Glomerular visceral epithelial cell (primary cell): ENCODE results near the gene GLRX2.
A peak's percentile ranks its signal among the peaks of the same experiment; 100 is the strongest.

Experiments used
- DNase-seq: peaks from one replicate; pipeline ENCODE4 v3.0.0-alpha.2; 2016; ENCODE audit errors: extremely low spot score

GLRX2 gene

DNA sequence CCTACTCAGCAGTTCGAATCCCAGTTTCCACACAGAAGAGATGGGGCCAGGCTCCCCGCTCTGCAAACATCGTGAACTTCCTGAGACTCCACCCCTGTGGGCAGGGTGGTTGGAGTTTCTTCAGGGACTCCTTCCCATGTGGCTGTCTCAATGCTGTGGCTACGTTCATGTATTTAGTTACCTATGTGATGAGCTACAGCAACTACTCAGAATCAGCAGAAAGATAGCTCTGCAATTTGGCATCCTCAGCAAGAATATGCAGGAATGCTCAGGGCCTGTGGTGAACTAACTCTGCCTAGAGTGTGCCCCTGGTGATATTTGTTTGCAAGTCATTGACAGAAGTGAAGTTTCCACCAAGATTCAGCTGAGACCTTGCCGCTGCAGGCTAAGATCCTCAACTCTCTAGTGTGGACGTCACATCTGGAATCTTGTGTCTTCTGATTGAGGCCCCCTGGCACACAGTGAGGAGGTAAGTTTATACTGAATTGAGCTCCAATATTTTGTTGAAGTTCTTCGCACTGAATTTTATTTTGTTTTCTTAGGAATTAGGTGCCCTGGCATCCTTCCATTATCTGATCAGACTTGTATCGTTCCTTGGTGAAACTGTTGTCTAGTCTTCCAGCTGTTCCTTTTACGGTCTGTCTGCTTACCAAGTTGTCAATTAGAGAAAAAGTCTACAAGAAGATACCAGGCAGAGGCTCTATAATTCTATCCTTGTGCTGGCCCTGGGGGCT, 8.2 kb upstream of the GLRX2 start:
- no peak for DNase-seq

- peak; percentile 80 for DNase-seq
Observed at GRCh38 chr1:193111641-193112090, 6.5 kb upstream of the GLRX2 start.

GRCh38 chr1:193110864-193111263, 5.7 kb upstream of the GLRX2 start:
- no peak for DNase-seq

DNA sequence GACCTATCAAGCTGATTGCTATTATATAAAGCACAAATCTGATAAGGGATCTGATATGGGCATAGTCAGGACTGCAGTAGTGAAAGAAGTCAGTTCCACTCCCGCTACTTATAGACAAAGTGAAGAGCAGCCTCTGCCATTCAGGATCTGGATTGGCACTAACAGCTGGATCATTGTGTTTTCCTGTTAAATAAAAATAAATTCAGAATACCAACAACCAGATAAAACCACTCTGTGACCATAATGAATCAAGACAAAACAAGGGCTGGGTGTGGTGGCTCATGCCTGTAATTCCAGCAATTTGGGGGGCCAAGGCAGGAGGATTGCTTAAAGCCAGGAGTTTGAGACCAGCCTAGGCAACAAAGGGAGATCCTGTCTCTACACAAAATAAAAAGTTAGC, 5.0 kb upstream of the GLRX2 start:
- DNase-seq = no peak

GRCh38 chr1:193109619-193110018, 4.4 kb upstream of the GLRX2 start:
- DNase-seq = no peak

DNA sequence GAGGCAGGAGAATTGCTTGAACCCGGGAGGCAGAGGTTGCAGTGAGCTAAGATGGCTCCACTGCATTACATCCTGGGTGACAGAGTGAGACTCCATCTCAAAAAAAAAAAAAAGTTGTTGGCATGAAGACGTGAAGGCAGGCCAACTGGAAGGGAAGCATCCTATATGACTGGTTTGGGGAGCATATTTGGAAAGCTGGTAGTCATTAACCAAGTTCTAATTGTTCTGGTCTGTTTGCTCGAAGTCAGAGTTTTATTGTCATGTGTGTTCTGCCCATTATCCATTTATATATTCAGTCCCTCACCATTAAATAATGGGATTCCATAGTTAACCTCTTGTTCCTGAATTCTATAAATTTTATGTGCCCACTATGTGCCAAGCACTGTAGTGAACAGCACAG, 3.3 kb upstream of the GLRX2 start:
- DNase-seq = no peak

DNA sequence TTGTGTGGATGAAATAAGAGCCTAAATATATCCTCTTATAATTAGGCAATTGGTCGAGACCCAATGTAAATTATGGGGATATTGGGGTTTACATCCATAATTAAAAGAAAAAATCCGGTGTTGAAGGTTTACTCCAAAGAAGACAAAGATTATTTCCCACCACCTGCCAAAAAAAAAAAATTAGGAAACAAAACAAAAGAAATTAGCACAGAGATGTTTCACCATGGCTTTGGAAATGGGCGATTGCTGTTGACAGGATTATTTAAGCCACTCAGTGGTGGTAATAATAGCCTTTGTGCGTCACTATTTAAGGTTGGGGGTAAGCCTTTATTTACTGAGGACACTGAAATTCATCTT, 585 bp upstream of the GLRX2 start:
- no peak for DNase-seq

GRCh38 chr1:193104502-193104906, 710 bp downstream of the GLRX2 start:
- DNase-seq = peak; percentile 65

- DNase-seq = no peak
Observed at GRCh38 chr1:193103759-193104501, 1.3 kb downstream of the GLRX2 start.

- no peak for DNase-seq
Observed at GRCh38 chr1:193102662-193103061, 2.6 kb downstream of the GLRX2 start.

GRCh38 chr1:193094112-193094511, 11.1 kb downstream of the GLRX2 start:
- no peak for DNase-seq

- DNase-seq = no peak
Observed at GRCh38 chr1:193090865-193091264, 14.3 kb downstream of the GLRX2 start.

DNA sequence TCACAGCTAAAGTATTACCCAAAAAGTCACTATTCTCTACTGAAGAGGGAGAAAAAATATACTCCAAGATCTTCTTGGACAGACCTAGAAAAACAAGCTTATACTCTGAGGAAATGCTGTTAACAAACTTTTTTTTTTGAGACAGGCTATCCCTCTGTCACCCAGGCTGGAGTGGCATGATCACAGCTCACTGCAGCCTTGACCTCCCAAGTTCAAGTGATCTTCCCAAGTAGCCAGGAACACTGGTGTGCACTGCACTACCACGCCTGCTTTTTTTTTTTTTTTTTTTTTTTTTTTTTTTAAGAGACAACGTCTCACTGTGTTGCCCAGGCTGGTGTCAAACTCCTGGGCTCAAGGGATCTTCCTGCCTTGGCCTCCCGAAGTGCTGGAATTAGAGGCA, 17.3 kb downstream of the GLRX2 start:
- no peak for DNase-seq

DNA sequence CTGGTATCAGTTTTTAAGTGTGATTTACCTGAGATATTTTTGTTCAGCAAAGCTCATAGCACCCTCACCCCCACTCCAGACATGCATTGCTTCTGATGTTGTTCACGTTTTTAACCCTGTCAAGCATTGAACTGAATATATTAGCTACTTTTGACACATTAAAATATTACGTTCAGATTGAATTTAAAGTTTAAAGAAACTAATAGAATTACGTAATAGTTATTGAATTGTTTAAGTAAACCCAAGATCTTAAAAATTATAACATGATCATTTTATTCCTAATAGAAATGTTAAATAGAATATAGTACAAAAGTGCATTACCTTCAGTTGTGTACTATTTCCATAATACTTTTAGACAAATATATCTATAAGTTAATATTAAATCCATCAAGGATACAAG, 18.9 kb downstream of the GLRX2 start:
- no peak for DNase-seq

DNA sequence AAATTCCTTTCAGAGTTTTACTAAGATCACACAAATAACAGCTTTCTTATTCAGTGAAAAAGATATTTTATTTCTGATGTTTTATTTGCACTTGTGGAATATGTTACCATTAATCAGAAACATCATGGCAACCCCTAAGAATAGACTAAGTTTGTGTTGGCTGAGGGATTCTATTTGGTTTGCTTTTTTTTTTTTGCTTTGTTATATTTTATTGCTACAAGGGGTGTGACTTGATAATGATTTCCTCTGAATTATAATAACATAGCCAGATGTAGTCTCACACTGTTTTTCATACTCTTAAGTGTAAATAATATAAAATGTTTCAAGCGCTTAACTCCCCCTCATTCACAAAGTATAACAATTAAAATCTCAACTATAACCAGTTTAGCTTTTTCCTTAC, 20.0 kb downstream of the GLRX2 start:
- no peak for DNase-seq

DNA sequence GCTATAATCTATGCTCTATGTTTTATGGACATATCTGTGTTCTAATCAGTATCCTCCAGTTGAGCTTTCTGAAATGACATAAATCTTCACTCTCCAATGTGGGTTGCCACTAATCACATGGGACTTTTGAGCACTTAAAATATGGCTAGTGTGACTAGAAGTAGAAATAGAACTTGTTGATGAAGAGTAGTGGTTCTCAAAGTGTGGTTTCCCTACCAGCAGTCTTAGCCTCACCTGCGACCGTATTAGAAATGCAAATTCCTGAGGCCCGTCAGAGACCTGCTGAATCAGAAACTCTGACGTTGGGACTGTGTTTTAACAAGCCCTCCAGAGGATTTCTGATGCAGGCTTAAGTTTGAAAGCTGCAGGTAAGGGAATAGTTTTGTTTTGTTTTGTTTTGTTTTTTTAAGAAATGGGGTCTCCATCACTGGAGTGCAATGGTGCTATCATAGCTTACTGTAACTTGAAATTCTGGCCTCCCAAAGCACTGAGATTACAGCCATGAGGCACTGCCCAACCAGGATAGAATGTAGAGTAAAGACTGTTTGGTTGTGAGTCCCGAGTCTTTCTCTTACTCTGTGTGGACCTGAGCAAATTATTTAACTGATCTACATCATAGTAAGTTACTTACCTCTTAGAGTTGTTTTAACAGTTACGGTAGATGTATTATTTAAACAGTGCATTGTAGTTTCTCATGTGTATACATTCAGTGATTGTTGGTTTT, 21.7 kb downstream of the GLRX2 start:
- DNase-seq = no peak

GRCh38 chr1:193079187-193079586, 26.0 kb downstream of the GLRX2 start:
- DNase-seq = no peak

DNA sequence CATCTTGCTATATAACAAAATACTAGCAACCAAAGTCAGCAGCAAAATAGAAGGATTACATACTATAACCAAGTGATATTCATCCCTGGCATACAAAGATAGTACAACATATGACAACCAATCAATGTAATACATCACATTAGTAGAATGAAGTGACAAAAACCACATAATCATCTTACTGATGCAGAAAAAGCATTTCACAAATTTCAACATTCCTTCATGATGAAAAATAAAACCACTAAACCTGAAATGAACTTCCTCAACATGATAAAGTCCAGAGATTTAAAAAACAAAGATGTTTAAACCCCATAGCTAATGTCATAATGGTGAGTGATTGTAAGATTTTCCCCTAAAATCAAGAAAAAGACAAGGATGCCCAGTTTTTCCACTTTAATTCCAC, 27.2 kb downstream of the GLRX2 start:
- DNase-seq = peak; percentile 9

DNA sequence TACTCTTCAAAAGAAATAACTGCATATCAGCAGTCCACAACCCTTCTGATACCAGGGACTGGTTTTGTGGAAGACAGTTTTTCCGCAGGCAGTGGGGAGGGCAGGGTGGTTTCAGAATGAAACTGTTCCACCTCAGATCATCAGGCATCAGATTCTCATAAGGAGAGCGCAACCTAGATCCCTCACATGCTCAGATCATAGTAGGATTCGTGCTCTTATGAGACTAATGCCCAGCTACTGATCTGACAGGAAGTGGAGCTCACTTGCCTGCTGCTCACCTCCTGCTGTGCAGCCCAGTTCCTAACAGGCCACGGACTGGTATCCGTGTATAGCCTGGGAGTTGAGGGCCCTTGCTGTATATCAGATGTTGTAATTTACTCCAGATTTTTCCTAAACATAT, 34.3 kb downstream of the GLRX2 start:
- no peak for DNase-seq

DNA sequence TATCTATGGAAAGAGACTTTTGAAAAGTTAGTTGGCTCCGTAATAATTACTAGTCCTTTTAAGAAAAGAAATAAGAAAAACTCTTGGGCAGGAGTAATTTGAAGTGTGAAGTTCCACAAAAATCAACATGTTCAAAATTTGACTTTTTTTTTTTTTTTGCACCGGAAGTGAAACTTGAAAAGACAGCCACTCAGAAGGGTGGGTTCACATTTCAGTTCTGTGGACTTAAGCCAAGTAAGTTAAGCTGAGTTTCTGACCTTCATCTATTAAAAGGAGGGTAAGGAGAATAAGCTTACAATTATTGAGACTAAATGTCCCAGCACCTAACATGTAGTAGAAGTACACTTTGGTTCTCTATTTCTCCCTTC, 34.8 kb downstream of the GLRX2 start:
- DNase-seq = no peak

GRCh38 chr1:193069748-193070385, 35.3 kb downstream of the GLRX2 start:
- peak; percentile 20 for DNase-seq

- no peak for DNase-seq
Observed at GRCh38 chr1:193068013-193068412, 37.2 kb downstream of the GLRX2 start.
